Endothelial cell of umbilical vein (primary cell): Measurements from ENCODE around the gene PTGDR2. TPM values are rescaled to one million over a fixed set of nuclear protein-coding genes. Genes with fewer than 3 reads are reported as not detected.

Experiments used
- BruUV-seq: library from RNA; stranded (reverse); fragments of 400-500 nt; replicated peaks from 2 replicates; lab custom pipeline; 2021; lab: Mats Ljungman, UMichigan
- CTCF ChIA-PET: fragments of 300-600, 350-600 bp; sonication (Branson Sonifier 250); formaldehyde crosslinking; loops from one replicate; lab custom pipeline; 2021; ENCODE audit warnings: antibody characterized with exemption, inconsistent platforms; lab: Charles Lee
- POLR2A ChIA-PET: fragments of 300-600, 350-600 bp; sonication (Branson Sonifier 250); formaldehyde crosslinking; loops from one replicate; lab custom pipeline; 2021; ENCODE audit warnings: antibody characterized with exemption, inconsistent platforms; lab: Charles Lee
- DNase-seq: peaks from one replicate; pipeline ENCODE4 v3.0.0-alpha.2; 2011; ENCODE audit warnings: low read depth, low spot score
- FAIRE-seq: peaks from 2 replicates; lab custom pipeline; 2011; peaks lifted over from hg19 to GRCh38; lab: Jason Lieb, UNC
- H2AFZ ChIP-seq: 2 replicates; pipeline ENCODE4 v1.6.0; 2012; ENCODE audit warnings: low read depth, low read length, control low read depth, inconsistent platforms
- H3K27ac ChIP-seq: 2 replicates; pipeline ENCODE4 v1.5.1; 2011; ENCODE audit warnings: low read depth, mild to moderate bottlenecking, control low read depth, low read length, moderate library complexity; ENCODE audit not compliant: insufficient read depth
- H3K27me3 ChIP-seq, 2 experiments: 2 replicates each; pipeline versions ENCODE4 v1.6.0 to v1.6.1; 2011; ENCODE audit warnings: low read length in 2 of 2, mixed read lengths in 1 of 2; ENCODE audit not compliant: control insufficient read depth in 2 of 2, insufficient read depth in 2 of 2
- H3K36me3 ChIP-seq, 2 experiments: 2 replicates in 1 of 2; 3 replicates in 1 of 2; pipeline ENCODE4 v1.5.1; 2011; ENCODE audit warnings: low read length in 2 of 2, mild to moderate bottlenecking in 1 of 2, moderate library complexity in 1 of 2; ENCODE audit not compliant: control insufficient read depth in 2 of 2, insufficient read depth in 2 of 2; ENCODE audit errors: extremely low read depth in 1 of 2
- H3K4me1 ChIP-seq: 3 replicates; pipeline ENCODE4 v1.5.1; 2011; ENCODE audit warnings: mild to moderate bottlenecking, low read length; ENCODE audit not compliant: control insufficient read depth, insufficient read depth; ENCODE audit errors: extremely low read depth
- H3K4me2 ChIP-seq: 2 replicates; pipeline ENCODE4 v1.6.1; 2011; ENCODE audit warnings: low read length, control low read depth, mixed read lengths; ENCODE audit not compliant: insufficient read depth
- H3K4me3 ChIP-seq, 3 experiments: fragments of 200-600 bp in 1 of 3; sonication (generic), shearing (Covaris generic) in 1 of 3; replicated peaks in 1 of 3; 2 replicates each; pipeline ENCODE4 v1.5.1; 2011 to 2016; ENCODE audit warnings: control low read depth in 3 of 3, low read length in 3 of 3, mild to moderate bottlenecking in 2 of 3, inconsistent platforms in 1 of 3, low read depth in 1 of 3, moderate library complexity in 1 of 3; ENCODE audit not compliant: insufficient read depth in 1 of 3
- H3K79me2 ChIP-seq: 2 replicates; pipeline ENCODE4 v1.6.0; 2012; ENCODE audit warnings: low read length, inconsistent platforms; ENCODE audit not compliant: control insufficient read depth, insufficient read depth
- H3K9ac ChIP-seq: replicated peaks from 2 replicates; pipeline ENCODE3; 2011; ENCODE audit warnings: low read length, control low read depth; ENCODE audit not compliant: insufficient read depth; ENCODE audit errors: extremely low read depth
- H3K9me1 ChIP-seq: replicated peaks from 3 replicates; pipeline ENCODE4 v1.6.0; 2011; ENCODE audit warnings: mild to moderate bottlenecking, low read length; ENCODE audit not compliant: control insufficient read depth, insufficient read depth; ENCODE audit errors: extremely low read depth
- H3K9me3 ChIP-seq: replicated peaks from 2 replicates; pipeline ENCODE4 v1.5.1; 2012; ENCODE audit warnings: low read length, inconsistent platforms; ENCODE audit not compliant: control insufficient read depth, insufficient read depth
- H4K20me1 ChIP-seq: replicated peaks from 2 replicates; pipeline ENCODE3; 2011; ENCODE audit warnings: mild to moderate bottlenecking, low read length; ENCODE audit not compliant: control insufficient read depth, insufficient read depth; ENCODE audit errors: extremely low read depth
- CTCF ChIP-seq, 2 donors: IDR thresholded peaks; 1 replicate in 1 of 2; 2 replicates in 1 of 2; pipeline ENCODE4 v1.5.1; 2011; ENCODE audit warnings: low read length in 2 of 2, mild to moderate bottlenecking in 2 of 2, moderate library complexity in 2 of 2, control low read depth in 1 of 2, inconsistent platforms in 1 of 2, low read depth in 1 of 2; ENCODE audit not compliant: insufficient read depth in 1 of 2; ENCODE audit errors: extremely low read depth in 1 of 2
- JUN ChIP-seq: IDR thresholded peaks from 2 replicates; pipeline ENCODE4 v1.6.1; 2011; ENCODE audit warnings: borderline replicate concordance, low read depth; ENCODE audit not compliant: insufficient read length, insufficient read depth
- MYC ChIP-seq: IDR thresholded peaks from one replicate; pipeline ENCODE4 v1.6.1; 2011; ENCODE audit warnings: mild to moderate bottlenecking, low read depth, low read length
- dilution Hi-C: fragments of 300-500 bp; cut with MboI; formaldehyde crosslinking; loops from one replicate; pipeline ENCODE4 v1.15.0; 2019; ENCODE audit warnings: low sequenced_read_pairs; ENCODE audit not compliant: extremely low pct_ligation_motif_present
- intact Hi-C: fragments of 100-400 bp; cut with micrococcal nuclease; formaldehyde crosslinking; loops from one replicate; pipeline ENCODE4 v1.10.0; 2022
- polyA plus RNA-seq, 4 experiments: library from polyadenylated mRNA; depleted of rRNA in 3 of 4; stranded (reverse) in 3 of 4; unstranded in 1 of 4; fragments of >200 nt; gene quantifications; 2 replicates each; pipeline versions ENCODE4 v1.2.1 to v1.2.3, GENCODE V29; 2011 to 2012; ENCODE audit warnings: missing spikeins in 1 of 4
- total RNA-seq: library from RNA; stranded (reverse); gene quantifications from 2 replicates; pipeline ENCODE4 v1.2.3, GENCODE V29; 2021

Gene PTGDR2
- total and polyA plus RNA-seq, 2 donors (not counting 3 experiments of a cell fraction or from before 2014, with no cell fraction given), result 0.15 TPM; not detected in 1

- H3K9me1 ChIP-seq, result no peaks in the 10 kb centered on the region
- no peaks in the 10 kb centered on the region for H3K27me3 ChIP-seq
- CTCF ChIA-PET, result interaction anchor here (0.6 to 13.1 kb wide), 56 partner anchors 8 to 551 kb away, joined by 3 to 300 read pairs (median 5); partner anchors contain the start of genes PTGDR2, TMEM109, TMEM132A and ZP1
- H3K4me3 ChIP-seq, result no peak overlapping the region
- H3K27ac ChIP-seq, result peak overlapping the region; percentile 1
- H3K36me3 ChIP-seq, result peaks cover 43 to 56% of the 10 kb centered on the region in 2 experiments
- H3K4me2 ChIP-seq, result no peak overlapping the region
- H2AFZ ChIP-seq, result no peak overlapping the region
- H3K4me1 ChIP-seq, result peaks cover 2% of the 10 kb centered on the region
- TF ChIP-seq CTCF (IDR thresholded peaks at IDR 0.05; ENCODE audit: extremely low read depth in 1 of 2, insufficient read depth in 1 of 2, low read depth in 1 of 2, low read length in 2 of 2) (peak; percentile 85 to 94), MYC (no peak), JUN (no peak)
- FAIRE-seq (peak; percentile 92), DNase-seq (peak; percentile 81)
- peaks cover 22% of the 10 kb centered on the region for H3K79me2 ChIP-seq
- H3K9ac ChIP-seq, result no peak overlapping the region
- dilution Hi-C loops (no loop called here), intact Hi-C loops (loop anchor here (1.0 kb wide), 2 partner anchors 68 to 124 kb away; no protein-coding TSS in a partner anchor)
- no peaks in the 10 kb centered on the region for H3K9me3 ChIP-seq
- POLR2A ChIA-PET, result interaction anchor here (0.6 to 1.0 kb wide), 3 partner anchors 14 to 68 kb away, joined by 3 to 4 read pairs (median 4); partner anchors contain the start of gene TMEM109
- BruUV-seq, result no TSS peak
- no peaks in the 10 kb centered on the region for H4K20me1 ChIP-seq
Observed at GRCh38 chr11:60899046-60899936, 43.5 kb upstream of the PTGDR2 start.
